Neuron (in vitro differentiated cells): ENCODE measurements around the gene ADAM11.
A peak's percentile ranks its signal among the peaks of the same experiment; 100 is the strongest.
"Not testable (repeated sequence)": the region's sequence is repeated elsewhere in the genome, so short reads cannot be mapped to it uniquely, and the experiment has no call there.

Source experiments
- H2AFZ ChIP-seq: one replicate; pipeline ENCODE4 v1.6.1; 2013; ENCODE audit warnings: low read depth, mild to moderate bottlenecking, inconsistent platforms, low read length, moderate library complexity
- H3K27me3 ChIP-seq: one replicate; pipeline ENCODE4 v1.6.1; 2013; ENCODE audit warnings: low read length; ENCODE audit not compliant: insufficient read depth
- H3K36me3 ChIP-seq: one replicate; pipeline ENCODE4 v1.6.1; 2013; ENCODE audit warnings: low read length; ENCODE audit not compliant: insufficient read depth
- H3K4me1 ChIP-seq: one replicate; pipeline ENCODE4 v1.6.1; 2013; ENCODE audit warnings: low read length; ENCODE audit not compliant: insufficient read depth
- H3K4me3 ChIP-seq: 2 replicates; pipeline ENCODE4 v1.5.1; 2013; ENCODE audit warnings: mild to moderate bottlenecking, low read length, moderate library complexity
- H3K9me3 ChIP-seq: one replicate; pipeline ENCODE4 v1.6.1; 2013; ENCODE audit warnings: low read length

Gene ADAM11

DNA sequence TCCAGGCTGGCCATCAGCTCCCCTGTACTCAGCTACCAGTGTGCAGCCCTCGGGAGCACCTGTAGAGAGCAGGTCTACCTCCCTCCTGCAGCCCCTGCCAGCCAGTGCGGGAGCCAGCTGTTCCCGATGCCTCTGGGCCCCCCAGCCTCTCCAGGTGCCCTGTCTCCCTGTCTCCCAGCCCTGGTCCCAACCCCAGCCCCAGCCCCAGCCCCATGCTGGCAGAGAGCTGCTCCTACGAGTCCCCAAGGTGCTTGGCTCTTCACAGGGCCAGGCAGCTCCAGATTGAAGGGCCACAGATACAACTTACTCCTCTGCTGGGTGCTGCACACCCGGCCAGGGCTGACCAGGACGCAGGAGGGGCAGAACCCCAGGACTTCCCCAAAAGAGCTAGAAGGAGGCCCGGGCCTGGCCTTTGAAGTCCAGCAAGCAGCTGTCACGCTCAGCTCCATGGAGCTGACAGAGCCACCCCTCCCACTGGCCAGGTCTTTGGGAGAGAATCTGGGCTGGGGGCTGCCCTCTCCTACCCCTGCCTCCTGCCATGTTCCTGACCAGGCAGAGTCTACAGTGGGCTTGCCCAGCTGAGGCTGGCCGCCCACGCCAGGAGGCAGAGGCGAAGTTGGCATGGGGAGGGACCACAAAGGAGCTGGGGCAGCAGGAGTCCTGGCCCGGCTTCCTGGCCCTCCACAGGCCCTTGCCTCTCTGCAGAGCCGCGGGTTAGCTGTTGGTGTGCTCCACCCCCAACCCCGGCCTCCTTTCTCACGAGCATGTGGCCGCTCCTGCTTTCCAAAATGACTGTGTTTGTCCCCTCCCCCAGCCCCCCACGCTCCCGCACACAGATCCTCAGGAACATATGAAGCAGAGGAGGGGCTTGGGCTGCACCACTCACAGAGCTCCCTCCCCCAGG is 9.5 kb upstream of the ADAM11 start:
- peaks cover 36% of the 10 kb centered on the region for H3K36me3 ChIP-seq
- H3K27me3 ChIP-seq, result no peaks in the 10 kb centered on the region
- H3K4me3 ChIP-seq, result no peak overlapping the region

DNA sequence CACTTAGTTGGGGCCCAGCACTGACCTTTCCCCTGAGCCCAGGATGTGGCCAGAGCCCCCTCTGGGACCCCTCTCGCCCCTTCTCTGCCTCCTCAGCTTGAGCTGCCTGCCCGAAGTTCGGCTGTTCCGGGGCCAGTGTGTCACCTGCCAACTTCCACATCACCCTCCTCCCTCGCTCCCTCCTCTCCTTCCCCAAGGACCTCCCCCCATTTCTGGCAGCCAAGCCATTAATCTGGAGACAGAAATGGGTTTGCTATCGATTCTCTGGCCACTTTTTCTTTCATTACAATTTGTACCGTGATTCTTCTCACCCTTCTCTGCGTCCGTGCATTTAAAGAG is 8.8 kb upstream of the ADAM11 start:
- no peak overlapping the region for H2AFZ ChIP-seq
- H3K36me3 ChIP-seq, result peaks cover 36% of the 10 kb centered on the region
- no peak overlapping the region for H3K4me3 ChIP-seq
- no peaks in the 10 kb centered on the region for H3K27me3 ChIP-seq
- H3K4me1 ChIP-seq, result no peaks in the 10 kb centered on the region
- no peaks in the 10 kb centered on the region for H3K9me3 ChIP-seq

More for the DNA sequence above, 9.5 kb upstream of the ADAM11 start:
- no peak overlapping the region for H2AFZ ChIP-seq
- no peaks in the 10 kb centered on the region for H3K4me1 ChIP-seq
- H3K9me3 ChIP-seq, result no peaks in the 10 kb centered on the region

DNA sequence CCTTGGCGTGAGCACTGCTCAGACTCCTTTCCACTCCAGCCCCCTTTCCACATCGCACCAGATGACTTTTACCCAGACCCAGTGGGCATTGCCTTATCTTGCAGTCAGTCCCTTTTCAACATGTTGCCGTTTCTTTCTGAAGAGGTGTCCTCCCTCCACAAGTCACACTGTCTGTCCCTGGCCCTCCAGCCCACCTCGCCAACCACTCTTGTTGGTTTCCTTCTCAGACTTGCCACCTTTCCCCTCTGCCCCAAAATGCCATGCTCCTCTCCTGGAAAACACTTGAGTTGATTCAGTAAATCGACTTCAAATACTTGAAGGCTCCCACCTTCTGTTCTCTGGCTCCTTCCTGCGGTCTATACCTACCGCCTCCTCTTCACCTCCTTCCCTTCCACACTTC is 7.5 kb upstream of the ADAM11 start:
- no peak overlapping the region for H3K4me3 ChIP-seq
- H3K36me3 ChIP-seq, result peaks cover 36% of the 10 kb centered on the region
- H3K4me1 ChIP-seq, result no peaks in the 10 kb centered on the region
- H2AFZ ChIP-seq, result no peak overlapping the region
- H3K9me3 ChIP-seq, result no peaks in the 10 kb centered on the region
- no peaks in the 10 kb centered on the region for H3K27me3 ChIP-seq

DNA sequence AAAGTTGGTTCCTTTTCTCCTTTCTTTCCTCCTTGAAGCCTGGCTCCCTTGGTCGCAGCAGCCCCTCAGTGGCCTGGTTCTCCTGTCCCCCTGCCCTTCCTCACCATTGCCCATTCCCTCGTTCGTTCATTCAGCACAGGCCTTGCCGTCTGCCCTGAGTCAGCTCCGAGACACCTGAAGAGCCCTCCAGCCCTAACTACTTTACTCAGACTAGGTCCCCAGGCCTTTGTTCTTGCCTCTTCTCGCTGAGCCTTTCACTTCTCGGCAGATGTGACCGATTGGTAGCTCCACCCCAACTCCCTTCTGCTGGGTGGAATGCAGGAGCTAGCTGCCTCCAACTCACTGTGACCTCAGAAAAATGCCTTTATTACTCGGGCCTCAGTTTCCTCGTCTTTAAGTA is 7.0 kb upstream of the ADAM11 start:
- H3K4me1 ChIP-seq, result no peaks in the 10 kb centered on the region
- no peak overlapping the region for H2AFZ ChIP-seq
- no peak overlapping the region for H3K4me3 ChIP-seq
- no peaks in the 10 kb centered on the region for H3K9me3 ChIP-seq
- H3K36me3 ChIP-seq, result peaks cover 35% of the 10 kb centered on the region
- H3K27me3 ChIP-seq, result no peaks in the 10 kb centered on the region

DNA sequence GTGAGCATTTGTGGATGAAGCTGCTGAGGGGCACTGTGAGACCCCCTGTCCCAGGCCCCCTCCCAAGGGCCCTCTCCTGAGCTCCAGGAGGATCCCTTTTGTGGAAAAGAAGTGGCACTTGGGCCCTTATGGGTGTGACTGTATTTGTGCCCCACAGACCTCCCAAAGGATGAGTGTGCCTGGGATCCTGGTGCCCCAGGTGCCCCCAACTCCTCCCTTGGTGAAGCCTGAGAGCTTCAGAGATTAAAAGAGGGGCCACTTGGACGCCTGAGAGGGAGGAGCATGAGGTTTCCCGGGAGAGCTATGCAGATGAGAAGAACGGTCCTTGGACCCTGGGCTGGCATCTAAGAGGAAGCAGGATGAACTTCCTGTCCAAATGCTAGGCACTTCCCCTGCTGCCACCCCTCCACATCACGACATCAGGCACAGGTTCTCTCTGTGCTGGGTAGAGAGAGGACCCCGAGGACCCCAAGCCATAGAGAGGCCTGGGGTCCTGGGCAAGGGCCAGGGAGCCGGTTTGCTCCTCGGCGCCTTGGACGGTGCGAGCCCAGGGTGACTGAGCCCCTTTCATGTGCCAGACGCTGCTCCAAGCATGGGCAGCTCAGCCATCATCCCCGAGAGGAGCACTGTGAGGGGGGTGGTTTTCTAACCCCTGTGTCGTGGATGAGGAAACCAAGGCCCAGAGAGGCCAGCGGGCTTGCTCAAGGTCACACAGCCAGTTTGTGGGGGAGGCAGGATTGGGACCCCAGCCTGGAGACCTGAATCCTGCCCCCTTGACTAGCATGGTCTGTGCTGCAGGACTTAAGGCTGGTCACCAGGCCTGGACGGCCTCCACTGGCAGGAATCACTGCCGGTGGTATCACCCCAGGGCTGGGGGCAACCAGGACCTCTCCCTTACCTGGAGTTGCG is 5.6 kb upstream of the ADAM11 start:
- peaks cover 5% of the 10 kb centered on the region for H3K27me3 ChIP-seq

DNA sequence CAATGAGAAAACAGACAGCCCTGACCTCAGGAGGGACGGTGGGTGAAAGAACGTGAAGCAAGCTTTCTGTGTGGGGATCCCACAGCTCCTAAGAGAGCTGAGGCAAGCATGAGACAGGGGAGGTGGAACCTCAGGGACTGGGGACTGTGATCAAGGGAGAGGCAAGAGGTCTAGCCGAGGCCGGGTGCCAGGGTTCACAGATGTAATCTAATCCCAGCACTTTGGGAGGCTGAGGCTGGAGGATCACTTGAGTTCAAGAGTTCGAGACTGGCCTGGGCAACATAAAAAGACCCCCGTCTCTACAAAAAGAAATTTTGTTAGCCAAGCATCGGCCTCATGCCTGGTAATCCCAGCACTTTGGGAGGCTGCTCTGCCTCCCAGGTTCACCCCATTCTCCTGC is 4.5 kb upstream of the ADAM11 start:
- peaks cover 11% of the 10 kb centered on the region for H3K36me3 ChIP-seq
- H3K4me1 ChIP-seq, result peaks cover 1% of the 10 kb centered on the region
- no peak overlapping the region for H3K4me3 ChIP-seq
- peaks cover 7% of the 10 kb centered on the region for H3K27me3 ChIP-seq
- H2AFZ ChIP-seq, result no peak overlapping the region
- no peaks in the 10 kb centered on the region for H3K9me3 ChIP-seq

More for the DNA sequence above, 5.6 kb upstream of the ADAM11 start:
- no peaks in the 10 kb centered on the region for H3K4me1 ChIP-seq
- H3K9me3 ChIP-seq, result no peaks in the 10 kb centered on the region
- H2AFZ ChIP-seq, result no peak overlapping the region
- peaks cover 21% of the 10 kb centered on the region for H3K36me3 ChIP-seq
- H3K4me3 ChIP-seq, result no peak overlapping the region

DNA sequence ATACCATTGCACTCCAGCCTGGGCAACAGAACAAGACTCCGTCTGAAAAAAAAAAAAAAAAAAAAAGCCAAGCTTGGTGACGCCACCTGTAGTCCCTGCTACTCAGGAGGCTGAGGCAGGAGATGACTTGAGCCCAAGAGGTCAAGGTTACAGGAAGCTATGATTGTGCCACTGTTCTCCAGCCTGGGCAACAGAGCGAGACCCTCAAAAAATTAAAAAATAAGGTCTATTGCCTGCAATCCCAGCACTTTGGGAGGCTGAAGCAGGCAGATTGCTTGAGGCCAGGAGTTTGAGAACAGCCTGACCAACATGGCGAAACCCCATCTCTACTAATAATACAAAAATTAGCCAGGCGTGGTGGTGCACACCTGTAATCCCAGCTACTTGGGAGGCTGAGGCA is 3.6 kb upstream of the ADAM11 start:
- Histone ChIP-seq H3K4me1 (peaks cover 10% of the 10 kb centered on the region), H3K27me3 (peaks cover 15% of the 10 kb centered on the region)
- not testable (repeated sequence) for H3K9me3 ChIP-seq, H3K36me3 ChIP-seq, H3K4me3 ChIP-seq, H2AFZ ChIP-seq

DNA sequence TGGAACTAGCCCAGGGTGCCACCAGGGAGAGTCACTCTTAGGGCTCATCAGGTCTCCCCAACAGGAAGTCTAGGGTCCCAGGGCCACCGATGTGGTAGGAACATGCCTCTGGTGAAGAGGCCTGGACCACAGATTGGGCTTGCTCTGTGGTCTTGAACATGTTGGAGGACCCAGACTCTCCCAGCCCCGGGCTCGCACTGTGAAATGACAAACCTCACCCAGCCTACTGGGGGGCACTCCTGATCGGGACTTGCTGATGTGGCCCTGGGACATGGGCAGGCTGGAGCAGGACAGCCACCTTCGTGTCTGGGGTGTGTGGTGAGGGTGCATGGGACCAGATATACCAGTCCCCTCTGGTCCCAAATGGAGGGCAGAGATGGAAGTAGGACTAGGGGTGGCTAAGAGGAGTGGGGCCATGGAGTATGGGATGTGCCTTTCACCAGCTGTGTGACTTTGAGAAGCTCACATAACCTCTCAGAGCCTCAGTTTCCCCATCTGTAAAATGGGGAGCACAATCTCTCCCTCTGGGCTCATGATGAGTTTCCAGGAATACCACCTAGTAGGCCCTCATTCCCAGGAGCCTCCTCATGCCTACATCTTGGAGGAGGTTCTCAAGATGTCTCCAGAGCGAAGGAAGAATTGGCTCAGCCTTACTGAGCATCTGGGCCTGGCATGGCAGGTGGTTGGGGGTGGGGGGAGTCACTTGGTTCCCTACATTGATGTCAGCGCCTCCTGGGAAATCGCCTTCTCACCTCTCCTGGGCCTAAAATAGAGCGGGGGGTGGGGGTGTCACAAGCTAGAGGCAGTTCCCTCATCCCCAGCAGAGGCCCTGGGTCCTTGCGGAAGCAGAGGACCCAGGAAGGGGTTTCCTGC is 1.5 kb upstream of the ADAM11 start:
- no peaks in the 10 kb centered on the region for H3K9me3 ChIP-seq
- peaks cover 20% of the 10 kb centered on the region for H3K27me3 ChIP-seq
- peaks cover 12% of the 10 kb centered on the region for H3K4me1 ChIP-seq
- H3K36me3 ChIP-seq, result no peaks in the 10 kb centered on the region
- no peak overlapping the region for H3K4me3 ChIP-seq
- H2AFZ ChIP-seq, result no peak overlapping the region

DNA sequence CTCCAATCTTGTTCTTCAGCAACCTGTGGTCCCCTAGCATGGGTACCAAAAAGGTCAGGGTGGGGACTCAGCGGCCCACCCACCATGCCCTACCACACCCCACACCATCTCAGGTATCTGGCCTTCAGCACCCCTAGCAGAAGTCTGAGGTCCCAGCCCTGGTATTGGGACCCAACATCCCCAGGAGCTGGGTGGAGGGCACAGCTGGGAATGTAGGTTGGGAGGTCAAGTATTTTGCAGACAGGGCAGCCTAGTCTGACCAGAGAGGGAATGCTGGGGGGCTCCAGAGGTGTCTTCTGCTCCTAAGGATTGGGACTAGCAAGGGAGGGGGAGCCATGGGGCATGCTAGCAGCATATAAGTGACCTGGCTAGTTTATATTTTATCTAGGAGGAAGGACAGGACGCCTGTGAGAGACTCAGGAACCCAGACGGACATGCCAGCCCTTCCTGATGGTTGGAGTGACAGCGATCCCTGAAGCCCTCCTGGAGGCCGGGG is 822 bp upstream of the ADAM11 start:
- H3K36me3 ChIP-seq, result no peaks in the 10 kb centered on the region
- H3K9me3 ChIP-seq, result no peaks in the 10 kb centered on the region
- H3K4me1 ChIP-seq, result peaks cover 12% of the 10 kb centered on the region
- H3K27me3 ChIP-seq, result peaks cover 20% of the 10 kb centered on the region
- H2AFZ ChIP-seq, result peak overlapping the region; percentile 89
- H3K4me3 ChIP-seq, result peak overlapping the region; percentile 38

DNA sequence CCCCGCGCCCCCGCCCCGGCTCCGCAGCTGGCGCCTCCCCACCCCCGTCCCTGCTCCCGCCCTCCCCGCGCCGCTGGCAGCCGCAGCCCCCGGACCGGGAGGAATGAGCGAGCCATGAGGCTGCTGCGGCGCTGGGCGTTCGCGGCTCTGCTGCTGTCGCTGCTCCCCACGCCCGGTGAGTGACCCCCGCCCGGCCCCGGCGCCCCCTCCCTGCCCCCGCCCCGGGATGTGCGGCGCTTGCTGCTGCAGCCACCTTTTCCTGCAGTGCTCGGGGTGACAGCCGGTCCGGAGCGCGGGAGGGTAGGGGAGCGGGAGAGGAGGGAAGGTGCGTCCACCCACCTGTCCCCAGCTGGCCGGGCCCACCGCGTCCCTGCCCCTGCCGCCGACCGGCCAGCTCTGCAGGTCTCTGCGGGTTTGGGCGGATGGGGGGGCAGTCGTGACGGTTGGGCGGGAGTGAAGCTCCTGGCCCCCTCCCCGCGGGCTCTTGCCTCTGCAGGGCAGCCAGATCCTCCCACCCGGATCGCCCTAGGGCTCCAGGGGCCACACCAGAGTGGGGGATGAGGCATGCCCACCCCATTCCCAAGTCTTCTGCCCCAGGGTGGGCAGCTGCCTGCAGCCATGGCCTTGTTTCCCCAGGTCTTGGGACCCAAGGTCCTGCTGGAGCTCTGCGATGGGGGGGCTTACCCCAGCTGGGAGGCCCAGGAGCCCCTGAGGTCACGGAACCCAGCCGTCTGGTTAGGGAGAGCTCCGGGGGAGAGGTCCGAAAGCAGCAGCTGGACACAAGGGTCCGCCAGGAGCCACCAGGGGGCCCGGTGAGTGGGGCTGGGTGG is 513 bp downstream of the ADAM11 start:
- peak overlapping the region; percentile 49 for H3K4me3 ChIP-seq
- H2AFZ ChIP-seq, result peak overlapping the region; percentile 0
- H3K27me3 ChIP-seq, result peaks cover 20% of the 10 kb centered on the region
- no peaks in the 10 kb centered on the region for H3K36me3 ChIP-seq
- peaks cover 12% of the 10 kb centered on the region for H3K4me1 ChIP-seq
- H3K9me3 ChIP-seq, result no peaks in the 10 kb centered on the region

DNA sequence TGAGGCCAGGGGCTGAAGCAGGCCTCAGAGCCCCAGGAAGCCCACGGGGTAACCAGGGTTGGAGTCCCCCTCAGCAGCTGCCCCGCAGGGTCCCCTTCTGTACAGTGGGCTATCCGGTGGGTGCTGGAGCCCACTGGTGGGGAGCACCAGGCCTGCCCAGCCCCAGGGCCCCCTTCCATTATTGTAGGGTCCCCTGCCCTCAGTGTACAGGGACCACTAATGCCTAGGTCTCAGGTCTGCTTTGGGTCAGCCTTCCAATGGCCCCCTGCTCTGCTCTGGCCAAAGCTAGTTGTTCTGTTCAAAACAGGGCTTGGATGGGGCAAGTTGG is 1.1 kb downstream of the ADAM11 start:
- Histone ChIP-seq H2AFZ (peak overlapping the region; percentile 0), H3K4me3 (no peak overlapping the region), H3K9me3 (no peaks in the 10 kb centered on the region), H3K4me1 (peaks cover 12% of the 10 kb centered on the region), H3K36me3 (no peaks in the 10 kb centered on the region), H3K27me3 (peaks cover 20% of the 10 kb centered on the region)
